Transverse colon (tissue), 4 donors: ENCODE measurements around the gene CATSPERD.
A peak's percentile ranks its signal among the peaks of the same experiment; 100 is the strongest.

Experiments used
- CTCF ChIP-seq, 5 experiments: fragments of 200-600 bp in 3 of 5; fragments of 450-650 bp in 2 of 5; sonication (generic) in 3 of 5; IDR thresholded peaks; 1 replicate in 2 of 5; 2 replicates in 3 of 5; pipeline ENCODE4 v1.5.1; 2016 to 2017; ENCODE audit warnings: antibody characterized with exemption in 5 of 5, inconsistent platforms in 3 of 5, mild to moderate bottlenecking in 2 of 5, moderate library complexity in 1 of 5
- EP300 ChIP-seq: sonication (generic); formaldehyde crosslinking; IDR thresholded peaks from one replicate; pipeline ENCODE4 v1.6.1; 2017; ENCODE audit warnings: antibody characterized with exemption, low read depth
- POLR2A ChIP-seq: fragments of 450-650 bp; IDR thresholded peaks from one replicate; pipeline ENCODE4 v1.6.1; 2016; ENCODE audit warnings: antibody characterized with exemption, mild to moderate bottlenecking, moderate library complexity
- POLR2AphosphoS5 ChIP-seq, 3 donors: sonication (generic); formaldehyde crosslinking; IDR thresholded peaks; one replicate each; pipeline ENCODE4 v1.6.1; 2016; ENCODE audit warnings: antibody characterized with exemption in 3 of 3

GRCh38 chr19:5826531-5827341 is 106.3 kb downstream of the CATSPERD start:
- peak in 3 of 5 experiments; percentile 19 to 37 (median 24) for TF ChIP-seq CTCF (IDR thresholded peaks at IDR 0.05)
- TF ChIP-seq POLR2AphosphoS5 (IDR thresholded peaks at IDR 0.05): peak in 1 of 3 donors; percentile 41
- TF ChIP-seq POLR2A: no peak
- no peak for TF ChIP-seq EP300
